Activated naive CD8-positive, alpha-beta T cell (primary cell): Measurements from ENCODE around the gene RMC1.

Experiments used
- H3K27ac Mint-ChIP-seq: one replicate; pipeline ENCODE4 v1.8.0; 2021; ENCODE audit warnings: mixed read lengths
- H3K27me3 Mint-ChIP-seq: one replicate; pipeline ENCODE4 v1.8.0; 2021; ENCODE audit warnings: mixed read lengths
- H3K36me3 Mint-ChIP-seq: one replicate; pipeline ENCODE4 v1.8.0; 2021; ENCODE audit warnings: mixed read lengths
- H3K4me1 Mint-ChIP-seq: one replicate; pipeline ENCODE4 v1.8.0; 2021; ENCODE audit warnings: low read depth, mixed read lengths
- H3K4me3 Mint-ChIP-seq: one replicate; pipeline ENCODE4 v1.8.0; 2021; ENCODE audit warnings: mild to moderate bottlenecking, mixed read lengths
- H3K9me3 Mint-ChIP-seq: one replicate; pipeline ENCODE4 v1.8.0; 2021; ENCODE audit warnings: low read depth, mixed read lengths

Gene RMC1

GRCh38 chr18:23536204-23536603 is 32.9 kb downstream of the RMC1 start:
- H3K27me3 Mint-ChIP-seq: no peaks in the 10 kb centered on the region
- H3K27ac Mint-ChIP-seq: peak overlapping the region; percentile 16
- H3K4me3 Mint-ChIP-seq: no peak overlapping the region
- peaks cover 15% of the 10 kb centered on the region for H3K4me1 Mint-ChIP-seq
- H3K36me3 Mint-ChIP-seq: peaks cover 4% of the 10 kb centered on the region
- no peaks in the 10 kb centered on the region for H3K9me3 Mint-ChIP-seq

DNA sequence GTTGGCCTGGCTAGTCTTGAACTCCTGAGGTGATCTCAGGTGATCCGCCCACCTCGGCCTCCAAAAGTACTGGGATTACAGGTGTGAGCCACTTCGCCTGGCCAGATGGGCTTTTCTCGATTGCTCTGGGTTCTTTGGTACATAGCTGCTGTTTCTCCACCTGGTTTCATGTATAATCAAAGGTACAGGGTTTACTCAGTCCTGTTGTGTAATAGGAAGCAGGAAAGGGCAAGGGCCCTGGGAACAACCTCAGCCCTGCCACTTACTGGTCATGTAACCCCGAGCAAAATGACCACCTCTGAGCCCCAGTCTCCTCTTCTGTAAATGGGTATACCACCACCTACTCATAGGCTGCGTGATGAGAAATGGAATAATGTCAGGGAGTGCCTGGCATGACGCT is 34.0 kb downstream of the RMC1 start:
- H3K4me3 Mint-ChIP-seq: no peak overlapping the region
- peaks cover 4% of the 10 kb centered on the region for H3K36me3 Mint-ChIP-seq
- H3K27me3 Mint-ChIP-seq: no peaks in the 10 kb centered on the region
- H3K4me1 Mint-ChIP-seq: peaks cover 24% of the 10 kb centered on the region
- H3K27ac Mint-ChIP-seq: peak overlapping the region; percentile 34
- H3K9me3 Mint-ChIP-seq: no peaks in the 10 kb centered on the region

DNA sequence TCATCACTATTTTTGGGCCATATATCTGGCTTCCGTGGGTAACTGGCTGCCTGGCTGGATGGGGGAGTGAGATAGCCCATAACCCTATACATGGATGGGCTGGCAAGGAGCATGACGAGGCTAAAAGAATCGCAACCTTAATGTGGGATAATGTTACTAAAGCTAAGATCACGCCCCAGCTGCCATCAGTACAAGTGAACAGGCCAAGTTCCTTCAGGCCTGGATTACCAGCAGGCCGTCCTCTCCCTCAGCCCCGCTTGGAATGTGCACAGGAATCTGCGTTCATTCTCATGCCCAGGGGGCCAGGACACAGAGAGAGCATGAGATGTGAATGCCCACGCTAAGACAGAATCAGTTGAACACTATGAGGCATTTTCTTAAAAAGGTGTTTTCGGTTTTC is 34.7 kb downstream of the RMC1 start:
- H3K4me1 Mint-ChIP-seq: peaks cover 30% of the 10 kb centered on the region
- no peak overlapping the region for H3K4me3 Mint-ChIP-seq
- no peaks in the 10 kb centered on the region for H3K9me3 Mint-ChIP-seq
- peaks cover 4% of the 10 kb centered on the region for H3K36me3 Mint-ChIP-seq
- H3K27me3 Mint-ChIP-seq: no peaks in the 10 kb centered on the region
- H3K27ac Mint-ChIP-seq: no peak overlapping the region

DNA sequence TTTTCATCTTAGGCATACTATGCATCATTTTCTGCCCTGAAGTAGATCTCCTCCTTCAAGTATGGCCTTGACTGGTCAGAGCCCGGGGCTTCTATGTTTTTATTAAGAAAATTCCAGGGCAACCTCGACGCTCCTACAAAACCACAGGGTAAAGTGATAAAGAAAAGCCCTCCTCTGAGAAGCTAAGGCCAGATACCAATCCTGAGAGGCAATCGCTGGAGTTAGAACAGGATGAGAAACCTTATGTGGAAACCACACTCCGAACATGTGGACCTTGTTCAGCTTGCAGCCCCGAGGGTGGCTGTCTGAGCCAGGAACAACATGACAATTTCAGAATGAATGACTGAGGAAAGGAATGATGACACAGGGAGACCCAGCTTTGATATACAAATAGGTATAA is 35.6 kb downstream of the RMC1 start:
- Mint-ChIP-seq H3K27ac (no peak overlapping the region), H3K27me3 (no peaks in the 10 kb centered on the region), H3K4me1 (peaks cover 30% of the 10 kb centered on the region), H3K4me3 (no peak overlapping the region), H3K36me3 (peaks cover 6% of the 10 kb centered on the region), H3K9me3 (no peaks in the 10 kb centered on the region)

DNA sequence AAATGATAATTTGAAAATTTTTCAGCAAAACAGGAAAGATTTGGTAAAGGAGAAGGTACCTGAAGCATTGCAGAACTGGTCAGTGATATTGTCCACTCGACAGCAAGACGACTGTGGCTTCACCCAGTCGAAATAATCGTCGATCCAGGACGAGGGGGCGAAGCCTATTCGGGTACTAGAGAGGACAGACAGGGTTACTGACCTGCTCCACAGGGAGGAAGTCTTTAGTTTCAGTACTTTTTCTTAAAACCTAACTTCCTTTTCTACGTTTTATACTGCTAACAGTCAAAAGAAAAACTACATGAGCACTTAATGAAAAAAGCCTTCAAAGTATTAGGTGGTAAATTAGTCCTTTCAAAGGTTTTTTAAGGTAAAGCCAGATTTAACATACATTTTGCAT is 36.0 kb downstream of the RMC1 start:
- no peaks in the 10 kb centered on the region for H3K27me3 Mint-ChIP-seq
- no peak overlapping the region for H3K4me3 Mint-ChIP-seq
- no peak overlapping the region for H3K27ac Mint-ChIP-seq
- H3K4me1 Mint-ChIP-seq: peaks cover 30% of the 10 kb centered on the region
- H3K36me3 Mint-ChIP-seq: peaks cover 6% of the 10 kb centered on the region
- H3K9me3 Mint-ChIP-seq: no peaks in the 10 kb centered on the region

- Mint-ChIP-seq H3K27ac (peak overlapping the region; percentile 77), H3K4me3 (peak overlapping the region; percentile 23), H3K27me3 (no peaks in the 10 kb centered on the region), H3K36me3 (peaks cover 6% of the 10 kb centered on the region), H3K9me3 (no peaks in the 10 kb centered on the region), H3K4me1 (peaks cover 30% of the 10 kb centered on the region)
Measured at GRCh38 chr18:23539911-23540525, 36.7 kb downstream of the RMC1 start.

- Mint-ChIP-seq H3K4me1 (peaks cover 30% of the 10 kb centered on the region), H3K4me3 (peak overlapping the region; percentile 61), H3K9me3 (no peaks in the 10 kb centered on the region), H3K36me3 (peaks cover 4% of the 10 kb centered on the region), H3K27ac (peak overlapping the region; percentile 77), H3K27me3 (no peaks in the 10 kb centered on the region)
Measured at GRCh38 chr18:23540867-23541266, 37.6 kb downstream of the RMC1 start.

DNA sequence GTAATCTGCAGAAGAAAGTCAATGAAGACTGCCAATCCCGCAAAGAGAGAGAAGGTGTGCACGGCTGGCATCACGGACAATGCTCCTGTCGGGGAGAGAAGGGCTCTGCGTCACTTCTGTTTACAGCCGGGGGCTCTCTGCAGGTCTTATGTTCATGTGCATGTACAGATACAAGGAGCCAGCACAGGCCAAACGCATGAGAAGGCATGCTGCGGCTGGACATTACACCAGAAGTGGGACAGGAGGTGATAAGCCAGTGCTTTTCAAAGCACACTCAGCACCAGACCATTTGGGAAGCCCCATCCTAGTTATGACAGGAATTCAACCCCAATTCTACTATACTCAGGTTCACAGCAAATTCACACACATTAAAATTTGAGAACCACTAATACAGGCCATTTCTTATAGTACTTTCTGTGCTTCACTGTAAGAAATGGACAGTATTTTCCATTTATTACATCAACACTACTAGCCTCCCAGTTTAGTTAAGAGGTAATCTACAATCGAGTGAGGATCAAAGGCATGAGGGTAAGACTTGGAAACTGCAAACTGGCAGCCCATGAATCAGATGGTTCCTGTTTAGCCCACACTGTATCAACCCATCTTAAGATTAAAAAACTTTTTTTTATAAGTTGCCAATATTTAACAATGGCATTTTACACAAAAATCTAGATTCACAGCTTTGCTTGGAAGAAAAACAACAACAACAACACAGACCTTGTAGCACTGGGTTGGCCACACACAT is 38.2 kb downstream of the RMC1 start:
- peak overlapping the region; percentile 77 for H3K27ac Mint-ChIP-seq
- no peaks in the 10 kb centered on the region for H3K27me3 Mint-ChIP-seq
- no peaks in the 10 kb centered on the region for H3K9me3 Mint-ChIP-seq
- H3K4me3 Mint-ChIP-seq: peak overlapping the region; percentile 61
- H3K4me1 Mint-ChIP-seq: peaks cover 32% of the 10 kb centered on the region
- H3K36me3 Mint-ChIP-seq: peaks cover 7% of the 10 kb centered on the region

DNA sequence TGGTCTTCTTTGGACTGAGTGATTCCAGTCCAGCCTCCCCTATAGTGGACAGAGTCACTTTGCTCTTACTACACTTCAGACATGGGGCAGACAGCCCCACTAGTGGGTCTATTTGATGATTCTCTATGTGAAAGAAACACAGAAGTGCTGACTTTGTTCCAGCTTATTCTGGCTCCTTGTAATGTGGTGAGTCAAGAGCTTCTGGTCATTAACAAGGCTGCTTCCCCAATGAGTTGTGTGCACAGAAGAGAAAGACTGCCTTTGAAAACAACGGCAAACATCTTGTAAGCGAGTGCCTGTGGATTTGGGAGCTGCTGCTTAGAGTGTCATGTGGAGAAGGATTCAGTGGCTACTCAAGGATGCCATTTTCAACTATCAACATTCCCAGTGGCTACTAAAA is 39.1 kb downstream of the RMC1 start:
- no peak overlapping the region for H3K27ac Mint-ChIP-seq
- H3K4me1 Mint-ChIP-seq: peaks cover 34% of the 10 kb centered on the region
- no peaks in the 10 kb centered on the region for H3K9me3 Mint-ChIP-seq
- no peaks in the 10 kb centered on the region for H3K27me3 Mint-ChIP-seq
- no peak overlapping the region for H3K4me3 Mint-ChIP-seq
- H3K36me3 Mint-ChIP-seq: peaks cover 9% of the 10 kb centered on the region

DNA sequence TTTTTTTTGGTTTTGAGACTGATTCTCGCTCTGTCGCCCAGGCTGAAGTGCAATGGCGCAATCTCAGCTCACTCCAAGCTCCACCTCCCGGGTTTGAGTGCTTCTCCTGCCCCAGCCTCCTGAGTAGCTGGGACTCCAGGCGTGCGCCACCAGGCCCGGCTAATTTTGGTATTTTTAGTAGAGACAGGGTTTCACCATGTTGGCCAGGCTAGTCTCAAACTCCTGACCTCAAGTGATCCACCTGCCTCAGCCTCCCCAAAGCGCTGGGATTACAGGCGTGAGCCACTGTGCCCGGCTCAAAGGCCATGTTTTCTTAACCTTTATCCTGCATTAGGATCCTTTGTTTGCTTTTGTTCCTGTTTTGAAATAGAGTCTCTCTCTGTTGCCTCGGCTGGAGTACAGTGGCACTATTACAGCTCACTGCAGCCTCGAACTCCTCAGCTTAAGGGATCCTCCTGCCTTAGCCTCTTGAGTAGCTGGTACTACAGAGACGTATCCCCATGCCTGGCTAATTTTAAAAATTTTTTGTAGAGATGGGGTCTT is 42.0 kb downstream of the RMC1 start:
- H3K27me3 Mint-ChIP-seq: no peaks in the 10 kb centered on the region
- H3K9me3 Mint-ChIP-seq: no peaks in the 10 kb centered on the region
- no peak overlapping the region for H3K4me3 Mint-ChIP-seq
- peaks cover 8% of the 10 kb centered on the region for H3K36me3 Mint-ChIP-seq
- no peak overlapping the region for H3K27ac Mint-ChIP-seq
- H3K4me1 Mint-ChIP-seq: peaks cover 28% of the 10 kb centered on the region

DNA sequence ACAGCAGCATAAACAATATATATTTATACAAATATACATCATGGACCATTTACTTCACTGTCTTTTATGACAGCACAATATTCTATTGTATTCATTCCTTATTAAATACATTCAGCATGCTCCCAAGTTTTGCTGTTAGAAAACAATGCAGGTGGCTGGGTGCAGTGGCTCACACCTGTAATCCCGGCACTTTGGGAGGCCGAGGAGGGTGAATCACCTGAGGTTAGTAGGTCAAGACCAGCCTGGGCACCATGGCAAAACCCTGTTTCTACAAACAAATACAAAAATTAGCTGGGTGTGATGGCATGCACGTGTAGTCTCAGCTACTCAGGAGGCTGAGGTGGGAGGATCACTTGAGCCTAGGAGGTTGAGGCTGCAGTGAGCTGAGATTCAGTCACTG is 44.0 kb downstream of the RMC1 start:
- Mint-ChIP-seq H3K27ac (no peak overlapping the region), H3K36me3 (peaks cover 15% of the 10 kb centered on the region), H3K27me3 (no peaks in the 10 kb centered on the region), H3K4me3 (no peak overlapping the region), H3K4me1 (peaks cover 9% of the 10 kb centered on the region), H3K9me3 (no peaks in the 10 kb centered on the region)

GRCh38 chr18:23547846-23548245 is 44.5 kb downstream of the RMC1 start:
- Mint-ChIP-seq H3K9me3 (no peaks in the 10 kb centered on the region), H3K27me3 (no peaks in the 10 kb centered on the region), H3K27ac (no peak overlapping the region), H3K4me1 (peaks cover 3% of the 10 kb centered on the region), H3K36me3 (peaks cover 16% of the 10 kb centered on the region), H3K4me3 (no peak overlapping the region)

DNA sequence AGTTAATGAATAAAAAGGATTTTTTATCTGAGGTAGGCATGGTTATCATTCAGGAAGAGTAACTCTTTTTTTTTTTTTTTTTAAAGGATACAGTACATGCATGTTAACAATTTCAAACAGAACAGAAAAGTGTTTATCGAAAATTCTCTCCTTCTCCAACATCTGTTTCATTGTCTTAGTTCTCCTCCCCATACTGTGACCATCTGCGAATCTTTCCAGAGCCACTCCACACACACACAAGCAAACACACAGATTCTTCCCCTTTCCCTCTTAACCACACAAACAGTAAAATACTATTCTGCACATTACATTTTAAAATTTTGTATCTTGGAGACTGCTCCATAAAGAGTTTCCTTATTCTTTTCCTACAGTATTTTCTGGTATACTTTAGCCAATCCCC is 45.0 kb downstream of the RMC1 start:
- Mint-ChIP-seq H3K27ac (no peak overlapping the region), H3K9me3 (no peaks in the 10 kb centered on the region), H3K36me3 (peaks cover 16% of the 10 kb centered on the region), H3K27me3 (no peaks in the 10 kb centered on the region), H3K4me1 (peaks cover 3% of the 10 kb centered on the region), H3K4me3 (no peak overlapping the region)

- peaks cover 15% of the 10 kb centered on the region for H3K36me3 Mint-ChIP-seq
- no peaks in the 10 kb centered on the region for H3K9me3 Mint-ChIP-seq
- H3K4me1 Mint-ChIP-seq: peaks cover 3% of the 10 kb centered on the region
- H3K27me3 Mint-ChIP-seq: no peaks in the 10 kb centered on the region
- H3K27ac Mint-ChIP-seq: no peak overlapping the region
- H3K4me3 Mint-ChIP-seq: no peak overlapping the region
Measured at GRCh38 chr18:23548719-23549118, 45.4 kb downstream of the RMC1 start.

DNA sequence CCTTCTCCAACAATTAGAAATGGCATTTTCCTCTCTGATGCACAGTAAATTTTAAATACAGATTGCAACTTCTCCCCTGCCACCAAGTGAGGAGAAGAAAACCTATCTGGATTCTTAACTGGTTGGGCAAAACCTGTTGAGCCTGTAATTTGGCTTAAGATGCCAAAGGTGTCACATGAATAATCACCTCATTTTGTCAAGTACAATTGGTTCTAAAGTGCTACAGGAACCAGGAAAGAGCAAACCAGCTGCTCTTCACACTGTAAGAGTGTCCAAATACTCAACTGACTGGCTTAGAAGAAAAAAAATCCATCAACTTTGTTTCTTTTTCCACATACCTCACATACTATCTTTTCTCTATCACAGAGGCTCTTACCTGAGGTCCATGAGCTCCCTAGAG is 47.6 kb downstream of the RMC1 start:
- no peak overlapping the region for H3K4me3 Mint-ChIP-seq
- H3K9me3 Mint-ChIP-seq: no peaks in the 10 kb centered on the region
- peaks cover 21% of the 10 kb centered on the region for H3K36me3 Mint-ChIP-seq
- H3K27ac Mint-ChIP-seq: no peak overlapping the region
- H3K4me1 Mint-ChIP-seq: peaks cover 3% of the 10 kb centered on the region
- no peaks in the 10 kb centered on the region for H3K27me3 Mint-ChIP-seq
